Measurements from ENCODE around the gene CAPN15.

Gene CAPN15

DNA sequence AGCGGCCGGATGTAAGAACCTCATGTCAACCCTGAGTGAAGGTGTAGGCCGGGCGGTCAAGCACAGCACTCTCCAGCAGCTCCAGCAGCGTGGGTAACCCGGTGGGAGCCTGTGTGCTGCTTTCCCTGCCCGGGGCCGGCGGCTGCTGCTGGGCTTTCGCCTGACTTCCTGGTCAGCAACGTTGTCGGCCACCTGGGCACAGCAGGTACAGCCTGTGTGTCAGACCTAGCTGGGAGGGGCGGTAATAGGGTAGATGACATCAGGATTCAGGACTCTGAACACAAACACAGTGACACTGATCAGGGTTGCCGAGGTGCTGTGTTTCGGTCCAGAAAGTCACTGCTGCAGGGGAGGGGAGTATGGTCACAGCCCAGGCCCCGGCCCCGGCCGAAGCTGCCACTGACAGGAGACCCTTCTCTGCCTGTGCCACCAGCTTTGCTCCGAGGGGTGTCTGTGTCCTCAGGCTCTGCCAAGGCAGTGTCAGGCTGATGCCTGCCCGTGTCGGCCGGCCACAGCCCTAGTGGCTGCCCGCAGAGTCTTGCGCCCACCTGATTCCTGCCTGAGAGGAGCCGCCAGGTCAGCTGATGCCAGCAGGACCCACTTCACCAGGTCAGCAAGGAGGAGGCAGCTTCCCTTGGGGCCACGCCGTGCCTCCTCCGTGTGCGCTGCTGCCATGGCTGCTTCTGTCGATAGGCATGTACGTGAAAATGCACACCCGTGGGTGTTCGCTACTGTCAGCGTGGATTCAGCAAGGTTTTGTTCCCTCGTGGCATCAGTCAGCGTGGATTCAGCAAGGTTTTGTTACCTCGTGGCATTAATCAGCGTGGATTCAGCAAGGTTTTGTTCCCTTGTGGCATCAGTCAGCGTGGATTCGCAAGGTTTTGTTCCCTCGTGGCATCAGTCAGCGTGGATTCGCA is 71.6 kb downstream of the CAPN15 start:
- Histone ChIP-seq H3K9me3 (ENCODE audit: insufficient read depth, low read depth, low read length) (no peaks in the 10 kb centered on the region), H3K4me2 (ENCODE audit: low read depth, low read length, poor library complexity, severe bottlenecking) (no peak overlapping the region), H3K4me1 (ENCODE audit: insufficient read depth, low read length, poor library complexity, severe bottlenecking) (no peaks in the 10 kb centered on the region), H3K36me3 (ENCODE audit: insufficient read depth, low read length) (no peaks in the 10 kb centered on the region; the same call in 1 of the 2 replicates), H3K9ac (ENCODE audit: low read depth, low read length, poor library complexity, severe bottlenecking) (no peak overlapping the region), H2AFZ (ENCODE audit: low read length) (no peak overlapping the region), H3K27me3 (ENCODE audit: insufficient read depth, low read length, poor library complexity, severe bottlenecking) (no peaks in the 10 kb centered on the region), H3K79me2 (ENCODE audit: insufficient read depth, low read length) (peaks cover 19% of the 10 kb centered on the region; the same call in 1 of the 2 replicates), H3K4me3 (ENCODE audit: low read length, poor library complexity, severe bottlenecking) (no peak overlapping the region), H3F3A (ENCODE audit: low read depth) (no peaks in the 10 kb centered on the region), H3K9me2 (replicated peaks; ENCODE audit: low read depth, low read length) (no peaks in the 10 kb centered on the region), H4K20me1 (ENCODE audit: insufficient read depth, low read length, poor library complexity, severe bottlenecking) (no peaks in the 10 kb centered on the region)
- TF ChIP-seq EZH2phosphoT487 (IDR thresholded peaks at IDR 0.05; ENCODE audit: borderline replicate concordance): no peak
- TF ChIP-seq, protein P1, sequence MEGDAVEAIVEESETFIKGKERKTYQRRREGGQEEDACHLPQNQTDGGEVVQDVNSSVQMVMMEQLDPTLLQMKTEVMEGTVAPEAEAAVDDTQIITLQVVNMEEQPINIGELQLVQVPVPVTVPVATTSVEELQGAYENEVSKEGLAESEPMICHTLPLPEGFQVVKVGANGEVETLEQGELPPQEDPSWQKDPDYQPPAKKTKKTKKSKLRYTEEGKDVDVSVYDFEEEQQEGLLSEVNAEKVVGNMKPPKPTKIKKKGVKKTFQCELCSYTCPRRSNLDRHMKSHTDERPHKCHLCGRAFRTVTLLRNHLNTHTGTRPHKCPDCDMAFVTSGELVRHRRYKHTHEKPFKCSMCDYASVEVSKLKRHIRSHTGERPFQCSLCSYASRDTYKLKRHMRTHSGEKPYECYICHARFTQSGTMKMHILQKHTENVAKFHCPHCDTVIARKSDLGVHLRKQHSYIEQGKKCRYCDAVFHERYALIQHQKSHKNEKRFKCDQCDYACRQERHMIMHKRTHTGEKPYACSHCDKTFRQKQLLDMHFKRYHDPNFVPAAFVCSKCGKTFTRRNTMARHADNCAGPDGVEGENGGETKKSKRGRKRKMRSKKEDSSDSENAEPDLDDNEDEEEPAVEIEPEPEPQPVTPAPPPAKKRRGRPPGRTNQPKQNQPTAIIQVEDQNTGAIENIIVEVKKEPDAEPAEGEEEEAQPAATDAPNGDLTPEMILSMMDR (conservative IDR thresholded peaks at IDR 0.05; ENCODE audit: low read length): no peak

DNA sequence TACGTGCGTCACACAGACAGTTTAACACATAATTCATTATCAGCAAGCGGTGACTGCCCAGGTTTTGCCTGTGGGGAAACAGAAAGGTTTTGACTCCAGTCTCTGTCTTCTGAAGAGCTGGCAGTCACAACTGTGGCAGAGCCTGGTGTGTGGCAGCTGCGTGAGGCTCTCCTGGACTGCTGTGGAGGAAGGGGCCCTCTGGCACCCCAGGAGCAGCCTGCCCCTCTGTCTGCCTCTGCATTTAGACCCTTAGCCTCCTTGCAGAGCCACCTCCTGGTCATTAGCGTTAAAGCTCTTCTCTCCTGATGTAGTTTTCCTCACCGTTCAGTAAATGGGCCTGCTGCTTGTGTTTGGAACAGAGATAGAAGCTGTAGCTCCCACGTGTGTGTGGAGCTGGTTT is 73.3 kb downstream of the CAPN15 start:
- H3K4me3 ChIP-seq (ENCODE audit: low read length, poor library complexity, severe bottlenecking): no peak overlapping the region
- H3K9me2 ChIP-seq (replicated peaks; ENCODE audit: low read depth, low read length): no peaks in the 10 kb centered on the region
- H3K79me2 ChIP-seq (ENCODE audit: insufficient read depth, low read length): peaks cover 6% of the 10 kb centered on the region; the same call in 1 of the 2 replicates
- no peaks in the 10 kb centered on the region for H3K4me1 ChIP-seq (ENCODE audit: insufficient read depth, low read length, poor library complexity, severe bottlenecking)
- H3K36me3 ChIP-seq (ENCODE audit: insufficient read depth, low read length): no peaks in the 10 kb centered on the region; the same call in 1 of the 2 replicates
- no peaks in the 10 kb centered on the region for H4K20me1 ChIP-seq (ENCODE audit: insufficient read depth, low read length, poor library complexity, severe bottlenecking)
- no peak overlapping the region for H3K9ac ChIP-seq (ENCODE audit: low read depth, low read length, poor library complexity, severe bottlenecking)
- H2AFZ ChIP-seq (ENCODE audit: low read length): no peak overlapping the region
- H3K27me3 ChIP-seq (ENCODE audit: insufficient read depth, low read length, poor library complexity, severe bottlenecking): no peaks in the 10 kb centered on the region
- H3F3A ChIP-seq (ENCODE audit: low read depth): no peaks in the 10 kb centered on the region
- no peaks in the 10 kb centered on the region for H3K9me3 ChIP-seq (ENCODE audit: insufficient read depth, low read depth, low read length)
- no peak overlapping the region for H3K4me2 ChIP-seq (ENCODE audit: low read depth, low read length, poor library complexity, severe bottlenecking)
- TF ChIP-seq, protein P1 (conservative IDR thresholded peaks at IDR 0.05; ENCODE audit: low read length): peak; percentile 30; the same call in 1 of the 2 replicates
- no peak for TF ChIP-seq EZH2phosphoT487 (IDR thresholded peaks at IDR 0.05; ENCODE audit: borderline replicate concordance)

DNA sequence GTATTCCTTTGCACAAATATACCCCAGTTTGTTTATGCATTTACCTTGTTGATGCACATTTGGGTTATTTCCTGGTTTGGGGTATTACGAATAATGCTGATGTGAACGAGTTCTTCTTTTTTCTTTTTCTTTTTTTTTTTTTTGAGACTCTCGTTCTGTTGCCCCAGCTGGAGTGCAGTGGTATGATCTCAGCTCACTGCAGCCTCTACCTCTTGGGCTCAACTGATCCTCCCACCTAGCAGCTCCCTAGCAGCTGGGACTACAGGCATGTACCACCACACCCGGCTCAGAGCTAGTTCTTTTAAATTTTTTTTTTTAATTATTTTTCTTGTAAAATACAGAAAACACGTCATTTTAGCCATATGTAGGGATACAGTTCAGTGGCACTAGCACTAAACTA is 76.4 kb downstream of the CAPN15 start:
- no peaks in the 10 kb centered on the region for H3K79me2 ChIP-seq (ENCODE audit: insufficient read depth, low read length)
- no peak overlapping the region for H3K4me3 ChIP-seq (ENCODE audit: low read length, poor library complexity, severe bottlenecking)
- H3K36me3 ChIP-seq (ENCODE audit: insufficient read depth, low read length): no peaks in the 10 kb centered on the region; the same call in 1 of the 2 replicates
- no peak for TF ChIP-seq EZH2phosphoT487 (IDR thresholded peaks at IDR 0.05; ENCODE audit: borderline replicate concordance)
- TF ChIP-seq, protein P1 (conservative IDR thresholded peaks at IDR 0.05; ENCODE audit: low read length): no peak
- no peaks in the 10 kb centered on the region for H3K9me2 ChIP-seq (replicated peaks; ENCODE audit: low read depth, low read length)
- H3K9ac ChIP-seq (ENCODE audit: low read depth, low read length, poor library complexity, severe bottlenecking): no peak overlapping the region
- no peaks in the 10 kb centered on the region for H3K9me3 ChIP-seq (ENCODE audit: insufficient read depth, low read depth, low read length)
- no peaks in the 10 kb centered on the region for H3K27me3 ChIP-seq (ENCODE audit: insufficient read depth, low read length, poor library complexity, severe bottlenecking)
- no peak overlapping the region for H2AFZ ChIP-seq (ENCODE audit: low read length)
- no peaks in the 10 kb centered on the region for H3K4me1 ChIP-seq (ENCODE audit: insufficient read depth, low read length, poor library complexity, severe bottlenecking)
- no peaks in the 10 kb centered on the region for H4K20me1 ChIP-seq (ENCODE audit: insufficient read depth, low read length, poor library complexity, severe bottlenecking)
- no peaks in the 10 kb centered on the region for H3F3A ChIP-seq (ENCODE audit: low read depth)
- no peak overlapping the region for H3K4me2 ChIP-seq (ENCODE audit: low read depth, low read length, poor library complexity, severe bottlenecking)

Measured in Loucy (cell line).